H1 (cell line): ENCODE results near the gene FYB2. TPM values are rescaled to one million over a fixed set of nuclear protein-coding genes. Genes with fewer than 3 reads are reported as not detected.

Source experiments
- BACH1 ChIP-seq: IDR thresholded peaks from 2 replicates; pipeline ENCODE4 v1.6.1; 2012; ENCODE audit warnings: low read length, improper control_type of control experiment
- KDM5A ChIP-seq: fragments of 200-600 bp; IDR thresholded peaks from 2 replicates; pipeline ENCODE4 v1.7.1; 2012; ENCODE audit warnings: mild to moderate bottlenecking, low read length, inconsistent platforms, mixed read lengths
- ZNF274 ChIP-seq: IDR thresholded peaks from 2 replicates; pipeline ENCODE4 v1.7.0; 2012; ENCODE audit warnings: low read length, borderline replicate concordance; ENCODE audit errors: extremely low read depth
- polyA plus RNA-seq, 7 experiments: library from polyadenylated mRNA; depleted of rRNA in 3 of 7; stranded (reverse) in 5 of 7; unstranded in 2 of 7; fragments of >200 nt in 5 of 7; fragments of 200-250 nt in 2 of 7; gene quantifications; 1 replicate in 5 of 7; 2 replicates in 1 of 7; 4 replicates in 1 of 7; pipeline versions ENCODE4 v1.2.1 to v1.2.3, GENCODE V29; 2011 to 2013; ENCODE audit warnings: missing spikeins in 2 of 7, mixed read lengths in 2 of 7
- total RNA-seq: library from RNA; stranded (reverse); fragmentation: NEBNext Ultra II Directional; extraction: Animal tissue kit (Norgen Biotek cat#: 25700); gene quantifications from 2 replicates; pipeline ENCODE4 v1.2.1, GENCODE V29; 2021
- TF ChIP-seq, protein P1 (sequence below): IDR thresholded peaks from 2 replicates; pipeline ENCODE4 v1.6.1; 2012; ENCODE audit warnings: inconsistent platforms
- TF ChIP-seq, protein P2 (sequence below): IDR thresholded peaks from 2 replicates; pipeline ENCODE4 v1.6.1; 2012; ENCODE audit warnings: low read length, inconsistent platforms

Gene FYB2
- total and polyA plus RNA-seq, 2 of the 8 experiments (the other 6 are each of a cell fraction or from before 2014, with no cell fraction given): 0.11 to 0.17 TPM

DNA sequence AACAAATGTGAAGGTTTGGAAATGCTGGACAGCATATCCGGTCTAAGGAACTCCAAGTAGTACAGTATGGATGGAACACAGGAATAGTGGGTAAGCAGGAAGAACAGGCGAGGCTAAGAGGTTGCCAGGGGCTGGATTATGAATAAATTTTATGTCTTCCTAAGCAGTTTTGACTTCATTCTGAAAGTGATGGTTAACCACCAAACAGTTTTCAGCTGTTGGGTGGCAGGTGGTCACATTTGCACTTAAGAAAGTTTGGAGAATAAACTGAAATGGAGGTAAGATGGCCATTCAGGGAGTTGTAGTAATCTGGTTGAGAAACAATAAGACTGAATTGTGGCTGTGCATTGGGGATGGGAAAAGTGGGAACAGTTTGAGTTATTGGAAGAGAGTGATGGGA, 90.2 kb downstream of the FYB2 start (continued):
- TF ChIP-seq ZNF274 (no peak), BACH1 (no peak), KDM5A (no peak)
- TF ChIP-seq, protein P1, sequence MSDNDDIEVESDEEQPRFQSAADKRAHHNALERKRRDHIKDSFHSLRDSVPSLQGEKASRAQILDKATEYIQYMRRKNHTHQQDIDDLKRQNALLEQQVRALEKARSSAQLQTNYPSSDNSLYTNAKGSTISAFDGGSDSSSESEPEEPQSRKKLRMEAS: no peak
- TF ChIP-seq, protein P2, sequence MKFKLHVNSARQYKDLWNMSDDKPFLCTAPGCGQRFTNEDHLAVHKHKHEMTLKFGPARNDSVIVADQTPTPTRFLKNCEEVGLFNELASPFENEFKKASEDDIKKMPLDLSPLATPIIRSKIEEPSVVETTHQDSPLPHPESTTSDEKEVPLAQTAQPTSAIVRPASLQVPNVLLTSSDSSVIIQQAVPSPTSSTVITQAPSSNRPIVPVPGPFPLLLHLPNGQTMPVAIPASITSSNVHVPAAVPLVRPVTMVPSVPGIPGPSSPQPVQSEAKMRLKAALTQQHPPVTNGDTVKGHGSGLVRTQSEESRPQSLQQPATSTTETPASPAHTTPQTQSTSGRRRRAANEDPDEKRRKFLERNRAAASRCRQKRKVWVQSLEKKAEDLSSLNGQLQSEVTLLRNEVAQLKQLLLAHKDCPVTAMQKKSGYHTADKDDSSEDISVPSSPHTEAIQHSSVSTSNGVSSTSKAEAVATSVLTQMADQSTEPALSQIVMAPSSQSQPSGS: no peak
